Epithelial cell of esophagus (primary cell): ENCODE measurements around the gene SLC35F4.

Experiments
- DNase-seq: peaks from one replicate; pipeline ENCODE4 v3.0.0; 2010; ENCODE audit warnings: low read depth
- H3K4me3 ChIP-seq: 2 replicates; pipeline ENCODE4 v1.5.1; 2011; ENCODE audit warnings: mild to moderate bottlenecking, low read length, control low read depth
- TF ChIP-seq, protein P1 (sequence below): IDR thresholded peaks from 2 replicates; pipeline ENCODE4 v1.5.1; 2011; ENCODE audit warnings: low read depth, mild to moderate bottlenecking, low read length, control low read depth, inconsistent platforms; ENCODE audit not compliant: insufficient read depth; ENCODE audit errors: missing control alignments

Gene SLC35F4

DNA sequence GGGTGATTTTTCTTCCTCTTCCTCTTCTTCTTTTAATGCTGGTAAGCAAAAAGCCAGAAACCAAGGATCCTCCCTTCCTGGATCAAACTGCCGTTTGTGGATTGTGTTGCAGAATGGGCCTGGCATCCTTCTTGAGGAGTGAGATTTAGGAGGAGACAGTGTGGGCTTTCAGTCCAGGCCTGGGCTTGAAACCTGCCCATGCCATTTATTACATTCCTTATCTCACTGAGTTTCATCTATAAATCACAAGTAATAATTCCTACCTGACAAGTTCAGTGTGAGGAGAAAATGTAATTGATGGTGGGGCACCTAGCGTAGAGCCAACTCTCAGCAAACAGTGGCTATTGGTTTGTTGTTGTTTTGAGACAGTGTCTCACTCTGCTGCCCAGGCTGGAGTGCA is 126.4 kb downstream of the SLC35F4 start:
- DNase-seq, result no peak
- H3K4me3 ChIP-seq, result no peak overlapping the region
- TF ChIP-seq, protein P1, sequence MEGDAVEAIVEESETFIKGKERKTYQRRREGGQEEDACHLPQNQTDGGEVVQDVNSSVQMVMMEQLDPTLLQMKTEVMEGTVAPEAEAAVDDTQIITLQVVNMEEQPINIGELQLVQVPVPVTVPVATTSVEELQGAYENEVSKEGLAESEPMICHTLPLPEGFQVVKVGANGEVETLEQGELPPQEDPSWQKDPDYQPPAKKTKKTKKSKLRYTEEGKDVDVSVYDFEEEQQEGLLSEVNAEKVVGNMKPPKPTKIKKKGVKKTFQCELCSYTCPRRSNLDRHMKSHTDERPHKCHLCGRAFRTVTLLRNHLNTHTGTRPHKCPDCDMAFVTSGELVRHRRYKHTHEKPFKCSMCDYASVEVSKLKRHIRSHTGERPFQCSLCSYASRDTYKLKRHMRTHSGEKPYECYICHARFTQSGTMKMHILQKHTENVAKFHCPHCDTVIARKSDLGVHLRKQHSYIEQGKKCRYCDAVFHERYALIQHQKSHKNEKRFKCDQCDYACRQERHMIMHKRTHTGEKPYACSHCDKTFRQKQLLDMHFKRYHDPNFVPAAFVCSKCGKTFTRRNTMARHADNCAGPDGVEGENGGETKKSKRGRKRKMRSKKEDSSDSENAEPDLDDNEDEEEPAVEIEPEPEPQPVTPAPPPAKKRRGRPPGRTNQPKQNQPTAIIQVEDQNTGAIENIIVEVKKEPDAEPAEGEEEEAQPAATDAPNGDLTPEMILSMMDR, result no peak

DNA sequence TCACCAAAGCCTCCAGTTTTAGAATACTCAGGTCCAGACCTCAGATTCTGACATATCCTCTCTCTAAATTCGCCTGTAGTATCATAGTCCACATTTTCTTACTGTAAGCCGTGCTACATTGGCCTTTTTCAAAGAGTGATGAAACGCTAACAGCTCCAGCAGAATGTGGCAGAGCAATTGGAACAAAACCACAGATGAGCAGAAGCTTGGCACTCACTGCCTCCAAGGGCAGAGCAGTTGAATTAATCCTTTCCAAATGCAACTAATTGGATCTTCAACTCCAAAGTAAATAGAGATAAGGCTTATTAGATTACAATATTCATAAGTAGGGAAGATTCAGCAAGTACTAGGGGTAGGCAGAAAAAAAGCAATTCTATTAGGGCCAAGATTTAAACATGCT is 128.3 kb downstream of the SLC35F4 start:
- no peak overlapping the region for H3K4me3 ChIP-seq
- TF ChIP-seq, protein P1, result no peak
- DNase-seq, result no peak

DNA sequence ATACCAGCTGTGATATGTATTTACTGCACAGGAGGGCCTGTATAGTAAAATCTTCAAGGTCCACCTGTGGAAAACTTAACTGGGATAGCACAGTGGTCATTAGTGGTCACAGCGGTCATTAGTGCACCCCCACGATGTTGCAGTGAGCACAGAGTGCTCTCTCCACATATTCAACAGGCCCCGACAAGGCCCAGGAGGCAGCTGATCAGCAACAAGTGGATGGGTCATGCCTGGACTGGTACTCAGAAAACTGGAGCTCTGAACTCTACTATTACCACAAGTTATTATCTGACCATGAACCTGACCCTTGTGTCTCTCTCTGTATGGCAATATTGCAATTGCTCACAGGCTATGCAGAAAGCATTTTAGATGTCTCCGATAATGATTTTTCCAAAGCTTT is 129.5 kb downstream of the SLC35F4 start:
- peak; percentile 59 for DNase-seq
- TF ChIP-seq, protein P1, result no peak
- H3K4me3 ChIP-seq, result no peak overlapping the region

DNA sequence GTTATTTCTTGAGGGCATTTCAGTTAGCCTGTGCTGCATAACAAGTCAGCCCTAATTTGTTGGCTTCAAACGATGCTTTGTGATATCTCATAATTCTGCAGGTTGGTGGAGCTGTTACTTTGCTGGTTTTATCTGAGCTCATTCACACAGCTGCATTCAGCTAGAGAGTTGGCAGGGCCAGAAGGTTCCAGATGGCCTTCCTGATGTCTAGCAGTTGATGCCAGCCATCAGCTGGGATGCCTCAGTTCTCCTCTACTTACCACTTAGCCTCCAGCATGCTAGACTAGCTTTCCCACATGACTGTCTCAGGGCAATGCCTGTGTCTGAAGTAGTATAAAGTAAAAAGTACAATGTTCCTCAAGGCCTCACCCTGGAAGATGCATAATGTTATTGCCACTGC is 130.6 kb downstream of the SLC35F4 start:
- DNase-seq, result no peak
- TF ChIP-seq, protein P1, result no peak
- H3K4me3 ChIP-seq, result no peak overlapping the region

DNA sequence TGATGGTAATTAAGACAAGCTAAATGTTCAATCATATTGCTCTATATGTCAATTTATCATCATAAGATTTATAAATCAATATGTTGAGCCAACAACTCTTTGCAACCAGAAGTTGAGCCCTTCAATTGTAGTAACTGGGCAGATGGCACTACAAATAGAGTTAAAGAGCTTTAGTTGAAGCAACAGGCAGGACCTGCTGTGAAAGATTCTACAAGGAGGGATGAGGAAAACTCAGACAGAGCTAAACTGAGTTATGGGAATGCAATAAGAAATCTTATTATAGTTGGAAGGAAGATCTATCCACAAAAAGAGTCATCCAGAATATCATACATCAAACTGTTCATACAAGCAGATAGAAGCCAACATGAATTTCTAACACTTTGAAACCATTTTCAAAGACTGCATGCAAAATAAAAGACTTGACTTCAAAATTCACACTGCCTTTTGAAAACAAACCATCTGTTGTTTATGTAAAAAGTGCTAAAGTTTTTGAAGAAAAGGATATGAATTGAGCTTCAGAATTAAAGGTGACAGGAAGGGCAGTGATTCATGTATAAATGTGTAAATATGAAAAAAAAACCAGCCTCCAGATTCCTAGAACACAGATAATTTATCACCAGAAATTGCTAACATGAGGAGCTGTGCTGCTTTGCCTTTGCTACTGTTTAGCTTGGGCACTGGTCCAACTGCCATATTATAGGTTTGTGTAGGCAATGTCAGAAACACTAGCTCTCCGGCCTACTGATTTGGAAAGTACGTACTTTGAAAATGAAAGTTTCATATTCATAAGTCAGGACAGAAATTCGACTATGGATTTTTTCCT is 133.2 kb downstream of the SLC35F4 start:
- TF ChIP-seq, protein P1, result no peak
- no peak overlapping the region for H3K4me3 ChIP-seq
- peak; percentile 13 for DNase-seq

DNA sequence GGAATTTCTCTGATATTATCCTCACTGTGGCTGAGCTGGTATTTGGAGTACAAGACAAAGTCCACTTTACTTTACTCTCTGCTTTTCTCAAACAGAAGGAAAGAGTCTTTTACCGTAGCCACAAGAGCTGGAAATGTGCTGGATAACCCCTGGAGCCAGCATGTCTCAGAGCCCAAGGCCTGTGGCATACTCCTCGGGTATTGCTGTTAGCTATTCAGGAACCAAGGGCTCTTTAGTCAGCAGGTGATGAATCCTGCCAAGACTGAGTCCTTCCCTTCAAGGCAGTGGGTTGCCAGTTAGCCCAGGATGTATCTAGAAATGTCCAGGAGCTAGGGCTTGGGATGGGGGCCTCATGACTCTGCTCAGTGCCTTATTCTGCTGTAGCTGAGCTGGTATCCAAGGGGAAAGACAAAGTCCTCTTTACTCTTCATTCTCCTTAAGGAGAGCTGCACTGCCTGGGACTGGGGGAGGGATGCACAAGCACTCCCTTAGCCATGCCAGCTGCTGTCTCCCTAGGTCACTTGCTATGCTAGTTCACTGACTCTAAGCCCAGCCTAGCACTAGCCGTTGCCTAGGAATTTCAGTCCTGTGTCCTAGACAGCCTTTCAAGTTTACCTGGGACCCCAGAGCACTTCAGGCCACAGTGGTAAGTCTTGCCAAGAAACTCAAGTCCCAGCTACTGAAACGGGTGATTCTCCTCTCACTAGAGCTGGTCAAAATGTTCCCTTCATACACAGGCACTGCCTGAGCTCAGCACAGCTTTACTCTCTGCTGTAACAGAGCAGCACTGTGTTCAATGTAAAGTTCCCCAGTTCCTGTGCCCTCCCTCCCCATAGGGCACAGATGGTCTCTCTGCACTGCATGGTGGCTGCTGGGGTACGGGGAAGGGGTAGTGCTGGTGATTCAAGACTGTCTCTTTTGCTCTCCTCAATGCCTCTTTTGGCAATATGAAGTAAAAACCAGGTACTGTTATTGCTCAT is 136.4 kb downstream of the SLC35F4 start:
- TF ChIP-seq, protein P1, result no peak
- DNase-seq, result no peak
- H3K4me3 ChIP-seq, result no peak overlapping the region
